GM18507 (cell line): Measurements from ENCODE around the gene XPO6.

Experiments
- DNase-seq: peaks from one replicate; pipeline ENCODE4 v3.0.0; 2011; ENCODE audit warnings: low read depth; ENCODE audit not compliant: insufficient read length; ENCODE audit errors: extremely low spot score
- FAIRE-seq: peaks from 2 replicates; lab custom pipeline; 2011; peaks lifted over from hg19 to GRCh38; lab: Jason Lieb, UNC

The XPO6 gene

GRCh38 chr16:28187595-28188004, 24.2 kb downstream of the XPO6 start:
- no peak for DNase-seq
- peak; percentile 85 for FAIRE-seq

- FAIRE-seq = peak; percentile 70
- no peak for DNase-seq
These were observed 25.0 kb downstream of the XPO6 start for GRCh38 chr16:28186752-28187151.

DNA sequence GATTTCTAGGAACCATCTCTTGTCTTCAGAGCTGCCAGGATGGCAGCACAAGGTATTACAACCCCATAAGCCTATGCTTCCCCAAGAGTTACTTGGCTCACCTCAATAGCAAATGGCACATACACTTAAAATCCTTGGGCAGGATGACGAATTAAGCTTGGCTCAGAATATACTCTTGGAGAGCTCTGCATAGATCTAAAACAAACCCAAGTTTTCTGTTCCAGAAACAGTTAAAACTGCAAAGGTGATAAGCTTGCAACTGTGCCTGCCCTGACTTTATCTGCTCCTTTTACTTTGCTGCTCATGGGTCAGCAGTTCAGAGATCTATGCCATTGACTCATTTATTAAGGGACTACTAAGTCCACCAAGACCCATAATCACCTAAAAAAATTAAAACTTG, 26.1 kb downstream of the XPO6 start:
- FAIRE-seq (no peak), DNase-seq (no peak)

GRCh38 chr16:28184625-28185024, 27.1 kb downstream of the XPO6 start:
- FAIRE-seq (no peak), DNase-seq (no peak)

- FAIRE-seq (no peak), DNase-seq (no peak)
These were observed 27.8 kb downstream of the XPO6 start for GRCh38 chr16:28183930-28184329.

GRCh38 chr16:28183484-28183883, 28.3 kb downstream of the XPO6 start:
- DNase-seq = no peak
- FAIRE-seq = no peak

DNA sequence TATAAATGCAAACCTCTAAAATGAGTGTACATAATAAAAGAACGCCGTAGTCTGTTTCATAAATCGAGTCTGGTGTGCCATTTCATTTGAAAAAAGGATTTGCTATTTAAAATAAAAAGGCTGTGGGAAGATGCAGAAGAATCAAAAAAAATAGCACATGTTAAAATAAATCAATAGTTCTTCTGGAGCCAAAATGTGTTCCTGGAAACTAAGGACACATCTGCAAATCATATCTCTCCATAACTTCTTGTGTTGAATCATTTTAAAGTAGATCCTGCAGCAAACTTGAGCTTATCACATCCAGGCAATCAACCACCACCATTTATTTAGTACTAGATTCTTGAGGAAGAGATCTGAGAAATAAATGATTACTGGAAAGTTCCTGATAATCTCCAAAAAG, 29.0 kb downstream of the XPO6 start:
- DNase-seq (no peak), FAIRE-seq (no peak)

DNA sequence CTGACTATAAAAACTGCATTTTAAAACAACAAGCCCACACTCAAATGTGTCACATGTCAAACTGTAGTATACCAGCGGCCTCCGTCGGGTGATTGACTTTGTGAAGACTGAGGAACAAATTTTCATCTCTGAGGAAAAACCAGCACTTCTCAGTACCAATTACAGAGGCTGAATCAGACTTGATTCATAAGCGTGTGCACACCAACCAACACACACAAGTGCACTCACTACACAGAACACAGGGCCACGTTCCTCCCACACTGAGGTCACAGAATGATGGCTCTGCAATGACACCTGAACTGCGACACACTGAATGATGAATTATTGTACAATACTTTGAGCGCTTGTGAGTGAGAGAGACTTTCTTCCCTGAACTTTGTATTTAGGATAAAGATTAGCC, 29.6 kb downstream of the XPO6 start:
- FAIRE-seq (no peak), DNase-seq (no peak)

DNA sequence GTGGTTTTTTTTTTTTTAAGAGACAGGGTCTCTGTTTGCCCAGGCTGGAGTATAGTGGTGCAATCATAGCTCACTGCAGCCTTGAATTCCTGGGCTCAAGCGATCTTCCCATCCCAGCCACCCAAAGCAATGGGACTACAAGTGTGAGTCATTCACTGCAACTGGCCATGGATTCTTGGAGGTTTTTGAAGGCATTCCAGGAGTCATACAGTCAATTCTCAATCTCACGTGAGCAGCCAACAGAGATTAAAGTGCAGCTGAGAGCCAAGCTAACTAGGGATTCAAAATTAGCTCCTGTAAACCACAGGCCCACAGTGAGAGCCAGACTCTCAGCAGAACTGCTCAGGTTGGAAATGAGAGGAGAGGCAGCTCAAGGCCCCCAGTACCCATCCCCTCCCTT, 30.2 kb downstream of the XPO6 start:
- DNase-seq (no peak), FAIRE-seq (peak; percentile 47)

DNA sequence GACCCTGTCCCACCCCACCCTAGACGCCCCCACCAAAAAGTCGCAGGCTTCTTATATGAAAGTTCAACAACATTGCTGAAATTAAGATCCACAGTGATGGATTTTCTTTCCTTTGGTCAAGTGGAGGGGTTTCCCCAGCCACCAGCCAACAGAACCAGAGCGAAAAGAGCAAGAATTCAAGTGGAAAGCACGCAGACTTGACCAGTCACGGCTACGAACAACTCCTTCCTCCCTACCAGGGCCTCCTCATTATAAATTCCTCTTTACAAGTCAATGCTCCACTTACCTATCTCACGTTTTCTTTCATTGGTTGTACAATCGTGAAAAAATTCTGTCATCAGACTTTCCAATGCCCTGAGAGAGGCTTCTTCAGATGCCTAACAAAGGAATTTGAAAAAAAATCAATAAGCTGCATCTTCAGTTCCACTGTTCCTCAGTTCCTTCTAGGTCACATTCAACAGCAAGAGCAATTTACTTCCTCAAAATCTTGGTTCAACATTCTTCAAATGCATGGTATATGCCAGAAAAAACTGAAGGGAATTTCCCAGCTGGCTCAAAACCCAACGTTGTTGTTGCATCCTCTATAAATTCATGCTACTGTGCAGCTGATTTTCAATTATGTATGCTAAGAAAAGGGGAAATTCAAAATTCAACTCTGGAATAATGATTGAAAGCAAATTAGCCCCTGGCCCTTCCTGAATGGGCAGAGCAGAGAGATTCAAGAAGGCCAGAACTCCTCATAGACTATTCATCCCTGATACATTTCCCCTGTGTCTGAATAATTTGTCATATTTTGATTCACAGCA, 30.9 kb downstream of the XPO6 start:
- FAIRE-seq = peak; percentile 79
- no peak for DNase-seq

DNA sequence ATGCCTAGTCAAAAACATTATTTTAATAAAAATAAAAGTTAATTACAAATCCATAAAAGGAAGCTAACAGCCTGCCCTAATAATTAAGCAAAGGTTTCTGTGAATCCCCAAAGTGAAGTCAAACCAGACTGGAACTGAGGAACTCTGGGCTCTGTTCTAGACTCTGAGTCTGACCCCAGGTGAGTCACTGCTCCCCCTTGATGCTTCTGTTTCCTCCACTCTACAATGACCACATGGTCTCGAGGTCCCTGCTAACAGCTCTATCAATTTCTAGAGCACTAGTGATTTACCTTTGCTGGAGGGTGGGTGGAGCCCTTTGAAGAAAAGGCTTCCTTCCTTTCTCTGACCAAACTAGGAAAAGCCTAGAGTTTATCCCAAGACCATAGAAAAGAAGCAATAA, 32.4 kb downstream of the XPO6 start:
- FAIRE-seq = no peak
- DNase-seq = no peak

DNA sequence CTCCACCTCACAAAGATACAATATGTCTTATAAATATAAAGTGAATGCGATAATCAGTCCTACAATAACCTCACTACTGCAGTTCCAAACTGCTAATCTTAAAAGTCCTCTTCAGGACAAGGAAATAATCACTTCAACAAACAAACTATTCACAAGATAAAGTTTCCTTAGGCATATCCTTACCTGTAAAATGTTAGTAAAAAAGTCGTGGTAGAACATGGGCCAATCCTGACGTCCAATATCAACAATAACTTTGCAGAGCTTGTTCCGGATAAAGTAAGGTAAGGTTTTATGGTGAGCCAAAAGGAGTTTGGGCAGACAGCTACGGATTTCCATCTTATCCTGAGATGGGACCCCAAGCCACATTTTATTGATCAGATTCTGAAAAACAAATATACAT, 36.0 kb downstream of the XPO6 start:
- no peak for FAIRE-seq
- no peak for DNase-seq

DNA sequence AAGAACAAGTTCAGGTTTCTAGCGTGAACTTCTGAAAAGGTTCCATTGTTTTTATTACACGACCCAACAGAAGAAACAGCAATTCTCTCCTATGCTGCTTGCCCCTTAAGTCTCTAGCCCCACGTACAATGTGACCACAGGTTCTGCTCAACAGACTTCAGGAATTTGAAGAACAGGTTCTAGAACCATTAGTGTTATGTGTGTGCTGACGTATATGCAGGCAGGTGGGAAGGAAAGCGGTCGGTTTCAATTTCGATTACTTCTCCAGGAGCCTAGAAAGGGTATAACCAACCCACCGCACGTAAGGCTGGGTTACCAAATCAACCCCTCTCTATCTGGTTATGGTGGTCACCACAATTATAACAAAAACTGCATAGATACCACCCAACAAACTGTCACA, 39.4 kb downstream of the XPO6 start:
- DNase-seq (no peak), FAIRE-seq (no peak)

GRCh38 chr16:28171816-28172215, 39.9 kb downstream of the XPO6 start:
- FAIRE-seq = no peak

DNA sequence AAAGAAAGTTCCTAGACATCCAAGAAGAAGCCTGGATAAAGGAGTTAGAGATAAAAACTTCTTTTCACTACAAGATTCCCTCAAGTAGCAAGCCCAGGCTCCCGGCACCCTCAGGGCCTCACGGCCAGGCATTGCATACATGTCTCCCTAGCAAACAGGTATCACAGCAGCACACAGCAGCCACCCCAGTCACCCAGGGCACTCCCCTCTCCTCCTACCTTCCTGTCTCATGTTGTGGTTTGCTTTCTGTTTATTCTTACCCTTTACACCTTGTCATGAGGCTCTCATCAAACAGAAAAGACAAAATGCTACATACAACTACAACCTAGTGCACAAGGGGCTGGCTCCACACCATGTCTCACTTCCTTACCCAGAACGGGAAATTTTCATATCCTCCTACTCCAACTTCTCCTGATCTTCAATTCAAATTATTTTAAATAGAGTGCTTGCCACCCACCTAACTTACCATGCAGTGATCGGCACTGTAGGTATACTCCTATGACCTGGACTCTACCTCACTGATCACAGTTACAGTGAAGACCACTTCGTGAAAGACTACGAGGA, 42.7 kb downstream of the XPO6 start:
- FAIRE-seq (no peak), DNase-seq (no peak)

More at GRCh38 chr16:28171816-28172215, 39.9 kb downstream of the XPO6 start:
- DNase-seq = no peak

DNA sequence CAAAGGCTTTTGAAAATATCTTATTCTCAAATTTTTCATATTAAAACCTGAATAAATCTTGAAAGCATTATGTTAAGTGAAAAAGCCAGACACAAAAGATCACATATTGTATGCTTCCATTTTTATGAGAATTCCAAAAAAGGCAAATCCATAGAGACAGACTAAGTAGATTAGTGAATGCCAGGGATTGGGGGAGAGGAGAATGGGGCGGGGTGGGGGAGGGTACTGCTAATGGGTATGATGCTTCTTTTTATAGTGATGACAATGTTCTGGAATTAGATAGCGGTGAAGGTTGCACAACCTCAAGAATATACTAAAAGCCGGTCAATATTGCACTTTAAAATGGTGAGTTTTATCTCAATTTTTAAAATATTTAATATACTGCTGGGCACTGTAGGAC, 44.0 kb downstream of the XPO6 start:
- DNase-seq (no peak), FAIRE-seq (no peak)

DNA sequence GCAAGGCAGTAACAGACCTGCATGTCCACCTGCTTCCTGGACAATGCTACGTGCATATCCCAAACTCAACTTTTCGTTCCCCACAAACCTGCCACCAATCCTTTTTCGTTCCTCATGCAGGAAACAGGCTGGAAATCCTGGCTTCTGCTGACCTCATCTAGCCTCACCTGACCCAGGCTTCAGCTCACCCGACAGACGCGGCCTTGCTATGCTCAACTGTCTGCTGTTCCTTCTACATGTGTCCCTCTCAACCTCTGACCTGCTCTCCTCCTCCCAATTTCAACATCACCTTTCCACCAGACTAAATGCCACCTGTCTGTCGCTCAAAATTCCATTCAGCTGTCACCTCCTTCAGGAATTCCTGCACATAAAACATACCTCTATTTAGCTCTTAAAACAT, 44.5 kb downstream of the XPO6 start:
- DNase-seq (no peak), FAIRE-seq (no peak)

GRCh38 chr16:28166394-28167208, 45.2 kb downstream of the XPO6 start:
- no peak for FAIRE-seq
- DNase-seq = no peak

GRCh38 chr16:28165598-28165997, 46.2 kb downstream of the XPO6 start:
- DNase-seq (no peak), FAIRE-seq (no peak)

DNA sequence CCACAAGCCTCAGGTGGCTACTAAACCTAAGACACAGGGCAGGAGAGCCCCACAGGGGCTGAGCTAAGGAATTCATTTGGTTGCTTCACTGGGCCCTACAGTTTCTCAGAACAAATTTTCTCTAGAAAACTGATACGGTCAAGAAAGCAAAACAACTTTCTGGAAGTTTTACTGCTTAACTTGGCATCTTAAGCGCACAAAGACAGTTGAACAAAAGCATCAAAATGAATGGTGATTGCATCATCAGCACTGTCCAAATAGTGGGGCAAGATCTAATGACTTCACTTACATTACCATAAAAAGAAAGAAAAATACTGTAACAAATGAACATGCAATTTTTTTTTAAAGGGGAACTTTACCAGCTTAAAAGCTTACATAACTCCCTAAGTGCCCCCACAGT, 47.6 kb downstream of the XPO6 start:
- no peak for FAIRE-seq
- DNase-seq = no peak

DNA sequence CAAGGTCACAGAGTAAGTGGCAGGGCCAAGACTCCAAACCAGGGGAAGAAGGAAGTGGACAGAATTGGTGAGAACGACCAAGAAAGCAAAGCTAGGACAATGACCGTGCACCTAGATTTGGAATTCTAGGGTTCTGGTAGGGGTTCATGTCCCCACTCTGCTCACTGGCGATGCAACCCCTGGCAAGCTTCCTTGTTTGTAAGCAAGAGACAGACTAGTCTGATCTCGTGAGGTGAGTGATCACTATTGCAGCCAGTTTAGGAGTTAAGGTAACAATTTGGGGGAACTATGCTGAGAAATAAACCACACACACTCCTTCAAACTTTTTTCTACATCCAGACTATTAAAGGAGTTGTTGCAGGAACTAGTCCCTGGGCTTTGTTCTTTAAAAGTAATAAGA, 48.1 kb downstream of the XPO6 start:
- FAIRE-seq = no peak
- DNase-seq = no peak
